NOMO-1 treated with dmso at 0.1 percent for 144 hours (cell line): ENCODE measurements around the gene LRRK1.

ENCODE experiments used
- DNase-seq: peaks from one replicate; lab custom pipeline; 2025; ENCODE audit not compliant: unreplicated experiment; lab: John Stamatoyannopoulos, UW

The LRRK1 gene

DNA sequence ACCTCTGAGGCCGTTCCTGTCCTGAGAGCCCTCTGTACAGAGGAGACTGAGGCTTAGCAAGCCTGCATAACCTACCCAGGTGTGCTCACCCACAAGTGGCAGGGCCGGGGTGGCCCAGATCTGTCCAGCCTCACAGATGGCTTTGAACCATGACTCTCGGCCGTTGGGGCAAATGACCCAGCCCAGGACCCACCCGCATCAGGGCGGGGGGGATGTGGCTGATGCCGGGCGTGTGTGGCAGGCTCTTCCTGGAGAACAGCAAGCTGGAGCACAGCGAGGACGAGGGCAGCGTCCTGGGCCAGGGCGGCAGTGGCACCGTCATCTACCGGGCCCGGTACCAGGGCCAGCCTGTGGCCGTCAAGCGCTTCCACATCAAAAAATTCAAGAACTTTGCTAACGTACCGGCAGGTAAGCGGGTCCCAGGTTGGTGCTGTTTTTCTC lies 133.5 kb downstream of the LRRK1 start:
- DNase-seq = no peak

DNA sequence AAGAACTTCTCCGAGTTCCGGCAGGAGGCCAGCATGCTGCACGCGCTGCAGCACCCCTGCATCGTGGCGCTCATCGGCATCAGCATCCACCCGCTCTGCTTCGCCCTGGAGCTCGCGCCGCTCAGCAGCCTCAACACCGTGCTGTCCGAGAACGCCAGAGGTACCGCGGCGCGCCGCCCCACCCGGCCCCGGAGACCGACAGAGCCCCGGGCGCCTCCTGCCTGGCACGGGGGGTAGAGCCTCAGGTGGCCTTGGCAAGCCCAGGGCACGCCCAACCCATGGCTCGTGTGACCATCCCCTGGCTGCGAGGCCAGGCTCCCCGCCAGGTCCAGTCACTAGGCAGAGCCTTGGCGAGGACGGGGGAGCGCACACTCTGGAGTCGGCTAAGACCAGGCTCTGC lies 134.1 kb downstream of the LRRK1 start:
- no peak for DNase-seq

DNA sequence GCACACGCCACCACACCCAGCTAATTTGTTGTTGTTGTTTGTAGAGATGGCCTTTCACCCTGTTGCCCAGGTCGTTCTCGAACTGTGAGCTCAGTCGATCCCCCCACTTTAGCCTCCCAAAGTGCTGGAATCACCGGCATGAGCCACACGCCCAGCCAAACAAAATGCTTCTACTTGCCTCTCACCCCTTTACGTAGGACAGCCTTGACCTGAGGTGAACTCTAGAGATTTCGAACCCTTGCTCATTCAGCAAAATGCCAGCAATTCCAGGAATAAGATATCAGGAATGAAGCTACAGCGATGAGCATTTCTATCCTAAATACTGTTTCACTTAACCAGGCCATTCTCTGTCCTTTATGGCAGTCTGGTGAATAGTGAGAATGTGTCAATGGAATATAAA lies 135.0 kb downstream of the LRRK1 start:
- no peak for DNase-seq

DNA sequence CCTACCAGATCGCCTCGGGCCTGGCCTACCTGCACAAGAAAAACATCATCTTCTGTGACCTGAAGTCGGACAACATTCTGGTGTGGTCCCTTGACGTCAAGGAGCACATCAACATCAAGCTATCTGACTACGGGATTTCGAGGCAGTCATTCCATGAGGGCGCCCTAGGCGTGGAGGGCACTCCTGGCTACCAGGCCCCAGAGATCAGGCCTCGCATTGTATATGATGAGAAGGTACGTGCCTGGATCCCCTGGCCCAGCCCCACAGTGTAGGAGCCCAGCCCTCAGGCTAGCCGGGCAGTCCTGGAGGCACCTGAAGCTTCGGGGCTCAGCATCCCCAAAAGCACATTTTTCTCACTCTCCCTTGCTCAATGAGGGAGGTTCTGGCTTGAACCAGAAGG lies 135.8 kb downstream of the LRRK1 start:
- no peak for DNase-seq

DNA sequence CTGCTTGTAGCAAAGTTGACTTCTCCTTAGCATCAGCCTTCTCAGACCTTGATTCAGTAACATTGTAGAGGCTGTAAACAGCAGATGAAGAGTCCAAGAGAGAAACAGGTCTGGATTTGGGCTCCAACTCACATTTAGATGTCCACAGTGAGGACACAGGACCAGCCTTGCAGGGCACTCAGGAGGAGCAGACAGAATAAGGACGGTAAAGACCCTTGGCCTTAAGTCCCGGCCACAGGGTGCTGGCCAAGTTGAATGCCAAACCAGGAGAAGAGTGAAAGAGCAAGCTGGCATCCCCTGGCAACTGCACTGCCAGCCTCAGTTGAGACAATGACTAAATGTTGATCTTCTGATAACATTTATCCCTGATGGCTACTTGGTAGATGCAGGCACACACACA lies 136.3 kb downstream of the LRRK1 start:
- DNase-seq = no peak

DNA sequence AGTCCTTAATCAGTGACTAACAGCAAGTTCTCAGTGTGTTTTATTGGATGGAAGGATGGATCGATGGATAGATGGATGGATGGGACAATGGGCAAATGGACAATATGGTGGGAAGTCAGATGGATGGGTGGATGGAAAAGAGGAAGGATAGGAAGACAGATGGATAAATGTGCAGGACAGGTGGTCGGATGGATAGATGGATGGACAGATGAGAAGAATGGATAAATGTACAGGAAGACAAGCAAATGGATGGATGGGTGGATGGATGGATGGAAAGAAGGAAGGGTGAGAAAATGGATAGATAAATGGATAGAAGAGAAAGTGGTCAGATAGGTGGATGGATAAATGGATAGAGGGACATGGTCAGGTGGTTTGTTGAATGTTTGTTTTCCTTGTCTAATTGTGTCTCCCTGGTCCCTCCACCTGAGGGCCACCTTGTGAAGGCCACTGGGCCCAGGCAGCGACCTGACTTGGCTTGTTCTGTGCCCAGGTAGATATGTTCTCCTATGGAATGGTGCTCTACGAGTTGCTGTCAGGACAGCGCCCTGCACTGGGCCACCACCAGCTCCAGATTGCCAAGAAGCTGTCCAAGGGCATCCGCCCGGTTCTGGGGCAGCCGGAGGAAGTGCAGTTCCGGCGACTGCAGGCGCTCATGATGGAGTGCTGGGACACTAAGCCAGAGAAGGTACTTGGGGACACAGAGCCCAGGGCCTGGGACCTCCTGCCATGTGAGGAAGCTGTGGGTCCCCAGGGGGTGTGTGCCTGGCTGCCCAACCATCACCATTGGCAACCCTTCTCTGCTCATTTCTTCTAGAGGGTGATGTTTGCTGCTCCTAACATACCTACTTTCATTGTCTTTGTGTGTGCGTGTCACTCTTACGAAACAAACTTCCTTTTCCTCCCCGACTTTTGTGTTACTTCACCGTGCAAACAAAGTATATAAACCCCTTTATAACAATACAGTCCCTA lies 137.5 kb downstream of the LRRK1 start:
- no peak for DNase-seq

DNA sequence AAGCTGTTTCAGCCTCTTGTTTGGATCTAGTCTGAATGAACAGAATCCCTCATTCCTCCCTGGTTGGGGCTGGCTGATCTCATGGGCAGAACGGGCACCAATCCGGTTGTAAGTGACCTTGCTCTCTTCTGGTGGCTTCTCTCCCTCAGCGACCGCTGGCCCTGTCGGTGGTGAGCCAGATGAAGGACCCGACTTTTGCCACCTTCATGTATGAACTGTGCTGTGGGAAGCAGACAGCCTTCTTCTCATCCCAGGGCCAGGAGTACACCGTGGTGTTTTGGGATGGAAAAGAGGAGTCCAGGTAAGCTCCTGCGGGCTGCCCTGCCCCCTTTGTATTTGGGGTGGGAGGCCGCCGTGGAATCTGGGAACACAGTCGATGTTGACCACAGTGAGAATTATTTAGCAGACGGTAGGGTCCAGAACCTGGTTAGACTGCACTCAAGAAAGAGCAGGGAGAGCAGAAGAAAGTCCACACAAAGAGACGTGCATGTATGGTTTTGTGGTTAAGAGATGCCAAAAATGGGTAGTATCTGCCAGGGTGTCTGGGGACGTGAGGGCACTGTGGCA lies 138.8 kb downstream of the LRRK1 start:
- no peak for DNase-seq

DNA sequence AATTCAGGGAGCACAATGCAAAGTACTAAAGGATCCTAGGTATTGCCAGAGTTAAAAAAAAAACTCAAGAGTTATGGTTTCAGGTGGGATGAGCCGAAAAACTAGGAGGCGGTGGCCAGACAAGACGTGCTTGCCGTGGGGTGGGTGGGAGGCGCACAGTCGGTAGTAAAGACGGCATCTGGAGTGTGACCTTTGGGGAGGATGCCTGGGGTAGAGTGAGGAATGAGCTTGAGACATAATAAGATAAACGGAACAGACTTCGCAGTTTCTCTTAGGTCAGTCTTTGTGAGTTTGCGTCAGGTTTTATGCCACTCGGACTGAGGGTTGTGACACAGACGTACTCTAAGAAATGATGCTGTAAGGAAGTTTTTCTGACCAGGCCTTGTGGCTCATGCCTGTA lies 139.6 kb downstream of the LRRK1 start:
- no peak for DNase-seq

DNA sequence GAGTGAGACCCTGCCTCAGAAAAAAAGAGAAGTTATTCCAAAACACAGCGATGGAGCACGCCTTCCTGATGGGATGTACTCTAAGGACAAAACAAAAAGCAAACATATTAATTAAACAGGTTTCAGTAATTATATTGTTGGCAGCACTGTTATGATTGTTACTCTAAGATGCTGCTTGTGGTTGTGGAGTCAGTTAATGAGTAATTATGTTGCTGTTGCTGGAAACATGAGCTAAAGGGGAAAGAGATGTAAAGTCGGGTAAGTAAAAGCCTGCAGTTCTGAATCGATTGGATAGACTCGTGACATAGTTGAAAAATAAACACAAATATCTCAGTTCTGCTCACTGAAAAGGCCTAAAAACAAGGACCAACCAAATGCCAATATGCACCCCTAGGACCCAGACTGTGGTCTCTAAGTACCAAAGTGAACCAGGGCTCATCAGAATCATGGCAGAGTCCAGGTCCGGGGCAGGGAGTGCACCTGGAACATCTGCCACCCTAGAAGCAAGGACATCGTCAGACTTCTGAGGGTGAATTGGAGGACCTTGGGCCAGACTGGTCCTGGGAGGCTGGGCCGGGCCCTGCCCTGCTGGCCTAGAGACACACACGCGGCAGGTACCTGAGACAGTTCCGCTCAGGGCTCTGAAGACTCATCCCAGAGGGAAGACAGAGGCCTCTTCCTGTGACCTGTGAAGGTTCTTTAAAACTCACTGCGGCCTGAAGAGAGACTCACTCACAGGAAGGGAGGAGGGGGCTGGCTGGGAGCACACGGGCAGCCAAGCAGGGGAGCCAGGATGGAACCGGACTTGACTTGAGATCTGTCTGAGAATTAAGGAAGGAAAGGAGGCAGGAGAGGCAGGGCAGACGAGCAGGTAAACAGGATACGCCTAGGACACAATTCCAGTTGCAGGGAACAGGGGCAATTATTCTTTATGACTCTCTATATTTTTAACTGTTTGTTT lies 140.5 kb downstream of the LRRK1 start:
- DNase-seq = no peak

DNA sequence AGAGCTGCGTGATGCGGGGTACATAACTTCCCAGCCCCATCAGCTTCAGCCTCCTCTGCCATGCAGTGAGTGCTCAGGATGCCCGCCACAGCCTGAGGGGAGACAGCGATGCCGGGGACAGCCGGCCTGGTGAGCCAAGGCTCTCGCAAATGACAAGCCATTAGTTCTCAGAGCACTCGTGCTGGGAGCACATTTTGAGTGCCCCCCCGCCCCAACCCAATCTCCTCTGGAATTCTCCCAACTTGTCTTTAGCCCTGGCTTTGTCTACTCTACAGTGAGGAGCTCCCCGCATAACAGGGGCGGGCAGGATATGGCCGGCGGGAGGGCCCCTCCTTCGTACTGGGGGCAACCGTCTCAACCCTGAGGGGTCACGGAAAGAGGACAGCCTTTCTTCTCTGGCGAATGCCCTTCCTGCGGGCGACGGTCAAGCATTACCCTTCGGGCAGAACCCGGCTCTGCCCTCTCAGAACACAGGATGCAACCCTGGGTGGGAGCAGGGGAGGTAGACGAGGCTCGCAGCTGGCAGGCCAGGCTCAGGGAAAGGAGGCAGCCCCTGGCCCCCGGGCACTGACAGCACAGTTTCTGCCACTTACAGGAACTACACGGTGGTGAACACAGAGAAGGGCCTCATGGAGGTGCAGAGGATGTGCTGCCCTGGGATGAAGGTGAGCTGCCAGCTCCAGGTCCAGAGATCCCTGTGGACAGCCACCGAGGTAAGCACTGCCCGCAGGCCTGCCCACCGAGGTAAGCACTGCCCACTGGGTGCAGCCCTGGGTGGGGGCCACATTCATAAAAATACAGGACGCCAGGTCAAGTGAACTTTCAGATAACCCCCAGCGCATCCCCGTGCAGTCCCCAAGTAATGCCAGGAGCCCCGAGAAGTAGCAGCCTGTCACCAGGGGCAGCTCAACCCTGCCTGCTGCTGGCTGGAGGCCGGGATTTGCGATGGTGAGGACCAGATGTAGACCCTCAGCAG lies 141.7 kb downstream of the LRRK1 start:
- no peak for DNase-seq

DNA sequence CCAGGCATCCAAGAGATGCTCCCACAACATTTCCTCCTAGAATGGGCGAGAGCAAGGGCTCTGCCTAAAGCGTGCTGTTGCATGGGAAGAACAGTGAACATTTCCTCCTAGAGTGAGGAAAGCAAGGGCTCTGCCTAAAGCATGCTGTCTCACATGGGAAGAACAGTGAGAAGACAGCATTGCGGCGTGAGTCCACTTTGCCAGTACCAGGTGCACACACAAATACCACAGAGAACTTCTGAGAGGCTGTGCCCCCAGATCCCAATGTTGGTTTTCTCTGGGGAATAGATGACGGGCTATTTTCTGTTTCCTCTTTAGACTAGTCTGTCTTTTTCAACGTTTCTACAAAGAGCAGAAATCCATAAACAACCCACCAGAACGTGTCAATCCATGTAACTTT lies 142.9 kb downstream of the LRRK1 start:
- no peak for DNase-seq

DNA sequence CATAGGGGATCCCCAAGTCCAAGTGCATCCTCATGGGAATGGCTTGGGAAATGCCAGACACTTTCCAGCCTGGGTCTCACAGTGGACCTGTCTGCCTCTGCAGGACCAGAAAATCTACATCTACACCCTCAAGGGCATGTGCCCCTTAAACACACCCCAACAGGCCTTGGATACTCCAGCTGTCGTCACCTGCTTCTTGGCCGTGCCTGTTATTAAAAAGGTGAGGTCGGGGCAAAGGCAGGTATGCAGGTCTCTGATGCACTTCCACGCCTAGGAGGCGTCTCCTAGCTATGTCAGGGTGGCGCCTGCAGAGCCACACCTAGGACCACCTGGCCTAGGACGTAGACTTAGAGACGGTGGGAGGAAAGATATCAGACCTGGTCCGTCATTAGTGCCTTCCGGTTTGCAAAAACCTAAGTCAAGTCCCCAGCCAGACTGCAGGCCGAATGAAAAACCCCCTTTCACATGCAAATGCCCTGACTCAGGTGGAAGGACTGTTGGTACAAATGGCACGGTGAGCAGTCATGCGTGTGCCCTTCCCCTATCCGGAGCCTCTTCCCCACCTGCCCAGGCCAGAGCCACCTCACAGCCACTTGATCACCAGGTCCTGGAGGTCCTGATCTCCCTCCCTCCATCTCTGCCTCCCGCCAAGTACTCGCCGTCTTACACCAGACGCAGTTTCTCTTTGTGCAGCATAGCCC lies 143.5 kb downstream of the LRRK1 start:
- no peak for DNase-seq

DNA sequence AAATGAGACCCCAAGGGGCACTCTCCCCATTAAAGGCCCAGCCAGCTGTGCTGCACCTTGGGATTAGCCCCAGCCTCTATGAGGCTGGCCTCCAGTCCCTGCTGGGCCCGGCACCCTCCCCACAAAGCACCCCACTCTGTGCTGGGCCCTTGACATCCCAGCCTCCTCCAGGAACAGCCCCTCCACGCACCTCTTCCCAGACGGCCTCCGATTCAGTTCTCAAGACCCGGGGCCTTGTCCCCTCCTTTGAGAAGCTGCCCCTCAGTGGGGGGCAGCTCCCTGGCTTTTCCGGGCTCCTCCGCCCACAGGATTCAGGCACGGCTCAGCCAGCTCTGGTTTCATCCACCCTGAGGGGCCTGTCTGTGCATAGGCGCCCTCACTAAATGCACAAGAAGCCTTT lies 144.1 kb downstream of the LRRK1 start:
- no peak for DNase-seq

DNA sequence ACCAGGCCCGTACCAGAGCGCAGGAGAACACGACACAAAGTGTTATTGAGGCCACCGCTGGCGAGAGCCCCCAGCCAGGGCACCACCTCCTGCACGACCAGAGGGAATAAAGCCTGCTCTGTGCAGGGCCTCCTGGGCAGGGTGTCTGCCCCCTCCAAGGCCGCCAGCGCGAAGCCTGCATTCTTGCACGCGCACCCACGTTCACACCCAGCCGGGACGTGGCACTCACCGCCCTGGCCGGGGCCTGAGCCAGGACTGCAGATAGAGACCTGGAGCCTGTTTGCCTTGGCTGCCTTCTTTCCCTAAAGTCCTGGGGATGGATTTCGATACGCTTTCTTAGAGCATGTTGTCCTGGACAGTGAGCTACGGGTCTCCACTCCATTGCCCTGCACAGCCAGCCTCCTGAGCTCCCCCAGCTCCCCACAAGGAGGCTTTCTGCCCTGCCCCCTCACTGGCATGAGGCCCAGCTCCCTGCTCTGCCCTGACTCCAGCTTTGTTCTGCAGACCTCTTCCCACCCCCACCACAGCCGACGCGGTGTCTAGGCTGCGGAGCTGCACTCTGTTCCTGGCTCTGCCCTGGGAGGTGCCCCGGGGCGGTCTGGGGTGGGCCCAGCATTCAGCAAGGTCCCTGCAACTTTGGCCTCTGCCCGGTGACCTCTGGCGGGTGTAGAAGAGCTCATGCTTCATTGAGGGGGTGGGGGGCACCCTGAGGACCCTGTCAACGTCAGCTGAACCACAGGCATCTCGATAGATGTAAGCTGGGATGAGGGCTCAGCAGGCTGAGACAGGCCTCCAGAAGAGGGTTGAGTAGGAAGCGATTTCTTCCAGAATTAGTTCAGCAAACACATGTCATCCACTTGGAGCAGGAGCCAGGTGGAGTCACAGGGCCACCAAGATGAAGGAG lies 145.0 kb downstream of the LRRK1 start:
- DNase-seq = no peak

DNA sequence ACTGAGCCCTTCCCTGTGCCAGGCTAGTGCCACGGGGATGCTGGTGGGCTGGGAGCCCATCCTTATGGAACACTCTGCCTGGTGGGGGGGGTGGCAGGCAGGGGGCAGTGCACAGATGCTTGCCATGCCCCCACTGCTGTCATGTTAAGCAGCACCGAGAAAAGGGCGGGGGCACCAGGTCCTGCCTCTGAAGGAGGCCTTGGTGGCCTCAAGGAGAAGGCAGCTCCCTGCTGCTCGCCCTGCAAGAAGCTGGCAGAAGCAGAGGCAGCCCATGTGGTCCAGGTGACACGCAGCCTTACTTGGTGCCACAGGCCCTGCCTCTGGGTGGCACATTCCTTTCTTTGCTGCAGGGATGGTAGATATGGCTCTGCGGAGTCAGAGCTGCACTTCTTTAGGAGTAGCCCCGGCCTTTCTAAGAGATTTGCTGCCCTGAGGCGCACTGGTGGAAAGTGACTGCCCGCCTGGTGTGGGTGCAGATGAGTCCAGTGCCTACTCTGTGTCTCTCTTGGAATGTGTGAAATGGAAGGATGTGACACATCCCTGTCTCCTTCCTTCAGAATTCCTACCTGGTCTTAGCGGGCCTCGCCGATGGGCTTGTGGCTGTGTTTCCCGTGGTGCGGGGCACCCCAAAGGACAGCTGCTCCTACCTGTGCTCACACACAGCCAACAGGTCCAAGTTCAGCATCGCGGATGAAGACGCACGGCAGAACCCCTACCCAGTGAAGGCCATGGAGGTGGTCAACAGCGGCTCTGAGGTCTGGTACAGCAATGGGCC lies 145.8 kb downstream of the LRRK1 start:
- DNase-seq = no peak

DNA sequence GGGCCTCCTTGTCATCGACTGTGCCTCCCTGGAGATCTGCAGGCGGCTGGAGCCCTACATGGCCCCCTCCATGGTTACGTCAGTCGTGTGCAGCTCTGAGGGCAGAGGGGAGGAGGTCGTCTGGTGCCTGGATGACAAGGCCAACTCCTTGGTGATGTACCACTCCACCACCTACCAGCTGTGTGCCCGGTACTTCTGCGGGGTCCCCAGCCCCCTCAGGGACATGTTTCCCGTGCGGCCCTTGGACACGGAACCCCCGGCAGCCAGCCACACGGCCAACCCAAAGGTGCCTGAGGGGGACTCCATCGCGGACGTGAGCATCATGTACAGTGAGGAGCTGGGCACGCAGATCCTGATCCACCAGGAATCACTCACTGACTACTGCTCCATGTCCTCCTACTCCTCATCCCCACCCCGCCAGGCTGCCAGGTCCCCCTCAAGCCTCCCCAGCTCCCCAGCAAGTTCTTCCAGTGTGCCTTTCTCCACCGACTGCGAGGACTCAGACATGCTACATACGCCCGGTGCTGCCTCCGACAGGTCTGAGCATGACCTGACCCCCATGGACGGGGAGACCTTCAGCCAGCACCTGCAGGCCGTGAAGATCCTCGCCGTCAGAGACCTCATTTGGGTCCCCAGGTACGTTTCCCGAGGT lies 146.5 kb downstream of the LRRK1 start:
- no peak for DNase-seq
